Measurements from ENCODE around the gene RNGTT. TPM values are rescaled to one million over a fixed set of nuclear protein-coding genes. Genes with fewer than 3 reads are reported as not detected.
A peak's percentile ranks its signal among the peaks of the same experiment; 100 is the strongest.

RNGTT gene
- total RNA-seq, 1 donor, result 24.9 TPM

DNA sequence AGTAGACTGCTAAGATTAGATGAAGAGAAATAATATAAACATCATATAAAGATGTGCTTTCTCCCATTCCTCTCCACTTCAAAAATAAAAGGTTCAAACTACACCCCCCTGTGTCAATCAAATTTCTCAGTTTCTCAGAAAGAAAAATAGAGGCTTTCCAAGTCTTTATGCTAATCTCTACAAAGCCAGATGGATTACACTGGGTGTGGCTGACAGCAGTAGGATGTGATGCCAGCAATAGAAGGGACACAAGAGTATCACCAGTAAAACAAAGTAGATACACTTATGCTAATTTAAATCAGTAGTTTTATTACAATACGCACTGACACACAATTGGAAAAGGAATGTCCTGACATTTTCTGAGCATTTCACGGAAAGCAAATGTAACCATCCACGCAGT lies 353.4 kb downstream of the RNGTT start:
- TF ChIP-seq, protein P1, sequence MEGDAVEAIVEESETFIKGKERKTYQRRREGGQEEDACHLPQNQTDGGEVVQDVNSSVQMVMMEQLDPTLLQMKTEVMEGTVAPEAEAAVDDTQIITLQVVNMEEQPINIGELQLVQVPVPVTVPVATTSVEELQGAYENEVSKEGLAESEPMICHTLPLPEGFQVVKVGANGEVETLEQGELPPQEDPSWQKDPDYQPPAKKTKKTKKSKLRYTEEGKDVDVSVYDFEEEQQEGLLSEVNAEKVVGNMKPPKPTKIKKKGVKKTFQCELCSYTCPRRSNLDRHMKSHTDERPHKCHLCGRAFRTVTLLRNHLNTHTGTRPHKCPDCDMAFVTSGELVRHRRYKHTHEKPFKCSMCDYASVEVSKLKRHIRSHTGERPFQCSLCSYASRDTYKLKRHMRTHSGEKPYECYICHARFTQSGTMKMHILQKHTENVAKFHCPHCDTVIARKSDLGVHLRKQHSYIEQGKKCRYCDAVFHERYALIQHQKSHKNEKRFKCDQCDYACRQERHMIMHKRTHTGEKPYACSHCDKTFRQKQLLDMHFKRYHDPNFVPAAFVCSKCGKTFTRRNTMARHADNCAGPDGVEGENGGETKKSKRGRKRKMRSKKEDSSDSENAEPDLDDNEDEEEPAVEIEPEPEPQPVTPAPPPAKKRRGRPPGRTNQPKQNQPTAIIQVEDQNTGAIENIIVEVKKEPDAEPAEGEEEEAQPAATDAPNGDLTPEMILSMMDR (IDR thresholded peaks at IDR 0.05; ENCODE audit: insufficient read depth, low read length), result no peak
- H3K4me3 ChIP-seq (ENCODE audit: low read depth, low read length), result no peak overlapping the region

DNA sequence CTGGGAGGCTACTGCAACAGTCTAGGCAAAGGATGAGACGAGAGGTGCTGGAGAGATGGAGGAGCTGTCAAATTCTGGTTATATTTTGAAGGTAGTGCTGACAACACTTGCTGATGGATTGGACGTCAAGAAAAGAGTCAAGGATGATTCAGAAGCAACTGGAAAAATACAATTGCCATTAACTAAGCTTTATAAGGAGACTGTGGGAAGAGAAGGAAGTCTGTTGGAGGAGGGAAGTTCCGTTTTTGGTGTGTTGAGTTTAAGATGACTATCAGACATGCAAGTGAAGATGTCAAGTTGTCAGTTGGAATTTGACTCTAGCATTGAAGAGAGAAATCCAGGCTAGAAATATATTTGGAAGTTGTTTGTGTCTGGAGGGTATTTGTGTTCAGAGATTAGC lies 358.1 kb downstream of the RNGTT start:
- no peak overlapping the region for H3K4me3 ChIP-seq (ENCODE audit: low read depth, low read length)
- no peak for DNase-seq (ENCODE audit: low read depth)
- TF ChIP-seq, protein P1 (IDR thresholded peaks at IDR 0.05; ENCODE audit: insufficient read depth, low read length), result no peak

More for the DNA sequence above, 353.4 kb downstream of the RNGTT start:
- DNase-seq (ENCODE audit: low read depth), result no peak

DNA sequence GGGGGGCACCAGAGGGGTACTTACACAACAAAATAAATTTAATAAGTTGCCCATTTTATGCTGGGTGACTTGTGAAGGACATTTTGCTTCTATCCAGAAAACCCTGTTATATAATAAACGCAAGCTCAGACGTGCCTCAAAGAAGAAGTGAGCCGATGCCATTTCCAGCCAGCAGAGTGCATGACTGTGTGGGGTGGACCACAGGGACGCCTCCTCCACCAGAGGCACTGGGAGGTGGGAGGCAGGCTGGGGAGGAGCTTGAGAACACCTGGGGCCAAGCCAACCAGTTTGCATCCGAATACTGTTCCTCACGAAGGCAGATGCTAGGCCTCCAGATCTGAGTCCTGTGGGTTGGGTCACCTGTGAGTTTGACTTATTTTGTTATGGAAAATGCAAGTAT lies 363.8 kb downstream of the RNGTT start:
- H3K4me3 ChIP-seq (ENCODE audit: low read depth, low read length), result no peak overlapping the region
- TF ChIP-seq, protein P1 (IDR thresholded peaks at IDR 0.05; ENCODE audit: insufficient read depth, low read length), result no peak
- DNase-seq (ENCODE audit: low read depth), result no peak

DNA sequence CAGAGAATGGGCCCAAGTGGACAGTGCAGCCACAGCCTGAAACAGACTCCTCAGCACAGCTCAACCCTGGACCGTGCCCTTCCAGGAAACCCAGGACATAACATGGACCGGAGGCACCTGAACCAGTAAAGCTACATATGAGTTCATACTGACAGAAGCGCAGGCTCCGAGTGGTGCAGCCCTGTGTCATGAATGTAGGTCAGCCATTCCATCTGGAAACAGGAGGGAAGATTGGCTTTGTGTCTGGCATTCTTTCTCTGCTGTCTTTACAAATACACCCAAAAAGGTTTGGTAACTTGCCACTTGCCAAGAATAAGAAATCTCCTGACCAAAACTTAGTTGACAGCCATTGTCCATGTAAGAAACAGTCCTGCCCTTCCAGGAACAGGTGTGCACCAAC lies 366.6 kb downstream of the RNGTT start:
- no peak for DNase-seq (ENCODE audit: low read depth)
- TF ChIP-seq, protein P1 (IDR thresholded peaks at IDR 0.05; ENCODE audit: insufficient read depth, low read length), result no peak
- no peak overlapping the region for H3K4me3 ChIP-seq (ENCODE audit: low read depth, low read length)

DNA sequence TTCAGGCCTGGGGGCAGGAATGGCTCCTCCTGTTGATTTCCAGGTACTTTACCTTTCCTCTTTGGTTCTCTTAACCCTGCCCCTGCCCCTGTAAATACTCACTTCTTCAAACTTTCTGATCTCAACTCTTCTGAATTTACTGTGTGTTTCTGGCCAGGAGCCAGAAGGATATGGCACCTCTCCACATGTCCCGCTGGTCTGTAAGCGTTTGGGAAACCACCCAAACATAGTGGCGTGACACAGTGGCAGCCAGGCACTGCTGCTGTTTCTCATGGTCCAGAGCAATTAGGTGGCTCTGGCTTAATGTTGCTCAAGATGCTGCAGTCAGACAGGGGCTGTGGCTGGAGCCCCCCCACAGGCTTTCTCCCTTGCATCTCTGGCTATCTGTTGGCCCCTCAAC lies 374.5 kb downstream of the RNGTT start:
- no peak overlapping the region for H3K4me3 ChIP-seq (ENCODE audit: low read depth, low read length)
- TF ChIP-seq, protein P1 (IDR thresholded peaks at IDR 0.05; ENCODE audit: insufficient read depth, low read length), result no peak
- no peak for DNase-seq (ENCODE audit: low read depth)

DNA sequence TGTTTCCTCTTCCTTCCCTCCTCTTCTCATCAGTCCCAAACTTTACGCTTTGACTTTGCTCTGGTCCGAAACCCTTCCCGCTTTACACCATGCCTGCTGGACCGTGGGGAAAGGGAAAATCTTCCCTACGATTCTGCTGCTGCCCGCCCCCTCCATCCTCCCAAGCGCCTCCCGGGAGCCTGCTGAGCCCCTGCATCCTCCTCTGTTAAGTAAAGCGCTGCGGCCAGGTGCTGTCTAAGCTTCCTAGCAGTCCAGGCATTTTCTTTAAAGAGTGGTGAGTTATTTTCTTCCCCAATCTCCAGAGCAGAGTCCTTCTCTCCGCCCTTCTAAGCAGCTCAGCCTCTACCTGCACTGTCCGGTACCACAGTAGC lies 376.3 kb downstream of the RNGTT start:
- TF ChIP-seq, protein P1 (IDR thresholded peaks at IDR 0.05; ENCODE audit: insufficient read depth, low read length), result no peak
- DNase-seq (ENCODE audit: low read depth), result no peak
- no peak overlapping the region for H3K4me3 ChIP-seq (ENCODE audit: low read depth, low read length)

DNA sequence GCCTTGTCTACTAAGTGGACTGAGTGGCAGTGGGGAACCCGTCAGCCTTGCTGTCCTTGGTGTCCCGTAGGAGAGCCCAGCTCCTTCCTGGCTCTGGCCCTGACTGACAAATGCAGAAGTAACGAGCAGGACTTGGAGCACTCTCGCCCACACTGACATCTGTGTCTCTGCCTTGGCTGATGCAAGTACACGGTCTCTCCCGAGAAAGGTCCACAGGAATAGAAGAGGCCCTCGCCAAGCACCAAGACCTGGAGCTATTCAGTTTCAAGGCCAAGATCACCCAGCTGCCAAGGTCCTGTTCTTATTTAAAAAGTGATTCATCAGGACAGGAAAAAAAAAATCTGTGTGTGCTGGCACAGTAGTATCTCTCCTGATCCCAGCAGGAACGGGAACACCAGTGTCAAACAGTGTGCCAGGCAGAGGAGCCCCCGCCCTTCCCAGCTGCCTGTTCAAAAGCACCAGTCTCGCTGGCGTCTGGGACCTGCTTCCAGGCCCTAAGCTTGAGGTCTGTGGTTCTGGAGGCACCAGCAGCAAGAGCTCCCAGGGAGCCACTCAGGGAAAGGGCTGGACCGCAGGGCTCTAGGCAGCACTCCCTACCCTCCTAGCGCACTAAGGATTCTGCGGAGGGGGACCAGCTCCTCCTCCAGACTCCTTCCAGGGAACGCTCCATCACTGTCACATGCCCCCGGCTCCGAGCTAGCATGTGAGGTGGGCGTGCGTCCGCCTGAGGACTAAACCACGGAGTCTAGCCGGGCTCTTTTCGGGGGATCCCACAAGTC lies 376.9 kb downstream of the RNGTT start:
- peak; percentile 60 for DNase-seq (ENCODE audit: low read depth)
- TF ChIP-seq, protein P1 (IDR thresholded peaks at IDR 0.05; ENCODE audit: insufficient read depth, low read length), result no peak
- H3K4me3 ChIP-seq (ENCODE audit: low read depth, low read length), result peak overlapping the region; percentile 13

Data from fibroblast of the aortic adventitia (primary cell).